Myocyte (in vitro differentiated cells): ENCODE measurements around the gene CRACR2A. TPM values are rescaled to one million over a fixed set of nuclear protein-coding genes. Genes with fewer than 3 reads are reported as not detected.

Source experiments
- DNase-seq: peaks from one replicate; pipeline ENCODE4 v3.0.0-alpha.2; 2012; ENCODE audit warnings: low read depth
- total RNA-seq: library from RNA; depleted of rRNA; stranded (reverse); fragments of >200 nt; gene quantifications from 2 replicates; pipeline ENCODE4 v1.2.3, GENCODE V29; 2014

The CRACR2A gene
- total RNA-seq, 1 donor from 2014 or later = 2.5 TPM

- DNase-seq = no peak
Observed at GRCh38 chr12:3651585-3652424, 101.1 kb downstream of the CRACR2A start.

GRCh38 chr12:3647504-3647903 lies 105.4 kb downstream of the CRACR2A start:
- no peak for DNase-seq

GRCh38 chr12:3646561-3647241 lies 106.2 kb downstream of the CRACR2A start:
- DNase-seq = no peak

- DNase-seq = no peak
Observed at GRCh38 chr12:3645091-3645490, 107.8 kb downstream of the CRACR2A start.

GRCh38 chr12:3644104-3644503 lies 108.8 kb downstream of the CRACR2A start:
- no peak for DNase-seq

- DNase-seq = peak; percentile 75
Observed at GRCh38 chr12:3641428-3642018, 111.4 kb downstream of the CRACR2A start.

- no peak for DNase-seq
Observed at GRCh38 chr12:3636328-3636727, 116.6 kb downstream of the CRACR2A start.

- DNase-seq = no peak
Observed at GRCh38 chr12:3634348-3634747, 118.6 kb downstream of the CRACR2A start.

GRCh38 chr12:3633396-3633795 lies 119.5 kb downstream of the CRACR2A start:
- no peak for DNase-seq

GRCh38 chr12:3632754-3633153 lies 120.2 kb downstream of the CRACR2A start:
- DNase-seq = peak; percentile 25

- DNase-seq = no peak
Observed at GRCh38 chr12:3632256-3632655, 120.7 kb downstream of the CRACR2A start.

GRCh38 chr12:3631759-3632158 lies 121.2 kb downstream of the CRACR2A start:
- DNase-seq = no peak

- no peak for DNase-seq
Observed at GRCh38 chr12:3631272-3631637, 121.7 kb downstream of the CRACR2A start.

GRCh38 chr12:3630621-3631271 lies 122.2 kb downstream of the CRACR2A start:
- DNase-seq = no peak

GRCh38 chr12:3630111-3630510 lies 122.8 kb downstream of the CRACR2A start:
- DNase-seq = no peak

- no peak for DNase-seq
Observed at GRCh38 chr12:3629057-3629830, 123.7 kb downstream of the CRACR2A start.

GRCh38 chr12:3628629-3629028 lies 124.3 kb downstream of the CRACR2A start:
- no peak for DNase-seq

- DNase-seq = no peak
Observed at GRCh38 chr12:3627336-3627735, 125.6 kb downstream of the CRACR2A start.

- DNase-seq = no peak
Observed at GRCh38 chr12:3624273-3624672, 128.6 kb downstream of the CRACR2A start.

- peak; percentile 22 for DNase-seq
Observed at GRCh38 chr12:3622822-3623690, 129.9 kb downstream of the CRACR2A start.
